DOHH2 (cell line): ENCODE data around the gene MIEF1.

Source experiments
- CTCF ChIP-seq: fragments of 200-600 bp; sonication (generic); IDR thresholded peaks from one replicate; pipeline ENCODE4 v1.5.1; 2014; ENCODE audit warnings: antibody characterized with exemption, mild to moderate bottlenecking, low read depth, low read length; ENCODE audit not compliant: poor library complexity, severe bottlenecking
- EZH2phosphoT487 ChIP-seq: fragments of 200-600 bp; sonication (generic); IDR thresholded peaks from 2 replicates; pipeline ENCODE4 v1.6.1; 2017; ENCODE audit warnings: borderline replicate concordance, mild to moderate bottlenecking, antibody characterized with exemption, low read length, moderate library complexity, mixed read lengths

- TF ChIP-seq CTCF (no peak), EZH2phosphoT487 (no peak)
These were observed 10.4 kb upstream of the MIEF1 start for GRCh38 chr22:39491696-39492095.
